Activated T-helper 2 cell treated with anti-CD3 and anti-CD28 coated beads, Interferon-gamma antibody, Interleukin-2, Interleukin-4, amounts not matched to agents 10 μg/mL and 5 μg/mL and 100 μg/mL, durations not matched to agents 14 hours and 24 hours and 36 hours (primary cell): ENCODE measurements around the gene EIF4EBP2. TPM values are rescaled to one million over a fixed set of nuclear protein-coding genes. Genes with fewer than 3 reads are reported as not detected.
A peak's percentile ranks its signal among the peaks of the same experiment; 100 is the strongest.

Experiments
- DNase-seq: peaks from one replicate; pipeline ENCODE4 v3.0.0; 2021; ENCODE audit warnings: low spot score
- H3K27ac Mint-ChIP-seq: one replicate; pipeline ENCODE4 v1.8.0; 2021; ENCODE audit warnings: mixed read lengths
- H3K27me3 Mint-ChIP-seq: one replicate; pipeline ENCODE4 v1.8.0; 2021; ENCODE audit warnings: low read depth, mixed read lengths
- H3K36me3 Mint-ChIP-seq: one replicate; pipeline ENCODE4 v1.8.0; 2021; ENCODE audit warnings: low read depth, mixed read lengths
- H3K4me1 Mint-ChIP-seq: one replicate; pipeline ENCODE4 v1.8.0; 2021; ENCODE audit warnings: low read depth, mixed read lengths
- H3K4me3 Mint-ChIP-seq: one replicate; pipeline ENCODE4 v1.8.0; 2021; ENCODE audit warnings: low read depth, mild to moderate bottlenecking, moderate library complexity, mixed read lengths
- H3K9me3 Mint-ChIP-seq: one replicate; pipeline ENCODE4 v1.8.0; 2021; ENCODE audit warnings: mixed read lengths
- intact Hi-C: fragments of 100-400 bp; cut with micrococcal nuclease; formaldehyde crosslinking; loops from one replicate; pipeline ENCODE4 v1.15.1; 2023
- total RNA-seq: library from RNA; stranded (reverse); gene quantifications from 2 replicates; pipeline ENCODE4 v1.2.3, GENCODE V29; 2022

EIF4EBP2 gene
- total RNA-seq, 1 donor from 2014 or later = 39.5 TPM

- Mint-ChIP-seq H3K27me3 (no peaks in the 10 kb centered on the region), H3K27ac (no peak overlapping the region), H3K36me3 (peaks cover 10% of the 10 kb centered on the region), H3K4me3 (peak overlapping the region; percentile 85), H3K4me1 (peaks cover 14% of the 10 kb centered on the region), H3K9me3 (peaks cover 9% of the 10 kb centered on the region)
- intact Hi-C loops = loop anchor here (1.0 kb wide), 2 partner anchors 23 to 149 kb away; partner anchors contain the start of gene EIF4EBP2
- peak; percentile 40 for DNase-seq
Measured at GRCh38 chr10:70381471-70382421, 22.2 kb upstream of the EIF4EBP2 start.

GRCh38 chr10:70391654-70392053 lies 12.3 kb upstream of the EIF4EBP2 start:
- Mint-ChIP-seq H3K9me3 (no peaks in the 10 kb centered on the region), H3K4me3 (no peak overlapping the region), H3K4me1 (peaks cover 4% of the 10 kb centered on the region), H3K36me3 (no peaks in the 10 kb centered on the region), H3K27me3 (peaks cover 24% of the 10 kb centered on the region), H3K27ac (no peak overlapping the region)
- no peak for DNase-seq
- intact Hi-C loops = no loop called here

GRCh38 chr10:70396140-70396539 lies 7.8 kb upstream of the EIF4EBP2 start:
- Mint-ChIP-seq H3K27ac (no peak overlapping the region), H3K27me3 (peaks cover 9% of the 10 kb centered on the region), H3K4me3 (no peak overlapping the region), H3K4me1 (no peaks in the 10 kb centered on the region), H3K9me3 (no peaks in the 10 kb centered on the region), H3K36me3 (no peaks in the 10 kb centered on the region)
- intact Hi-C loops = no loop called here
- no peak for DNase-seq

- DNase-seq = no peak
- intact Hi-C loops = no loop called here
- Mint-ChIP-seq H3K4me3 (no peak overlapping the region), H3K9me3 (no peaks in the 10 kb centered on the region), H3K27ac (no peak overlapping the region), H3K36me3 (no peaks in the 10 kb centered on the region), H3K4me1 (peaks cover 6% of the 10 kb centered on the region), H3K27me3 (no peaks in the 10 kb centered on the region)
Measured at GRCh38 chr10:70399177-70399576, 4.8 kb upstream of the EIF4EBP2 start.

- Mint-ChIP-seq H3K4me3 (peak overlapping the region; percentile 91), H3K27ac (peak overlapping the region; percentile 70), H3K36me3 (peaks cover 18% of the 10 kb centered on the region), H3K4me1 (peaks cover 28% of the 10 kb centered on the region), H3K9me3 (no peaks in the 10 kb centered on the region), H3K27me3 (no peaks in the 10 kb centered on the region)
- intact Hi-C loops = loop anchor here (1.0 to 2.0 kb wide), 3 partner anchors 21 to 233 kb away; partner anchors contain the start of genes LRRC20, PPA1 and SAR1A
- DNase-seq = no peak
Measured at GRCh38 chr10:70403483-70404035, 386 bp upstream of the EIF4EBP2 start.

- peak overlapping the region; percentile 91 for H3K4me3 Mint-ChIP-seq
- intact Hi-C loops = loop anchor here (1.0 to 2.0 kb wide), 4 partner anchors 13 to 234 kb away; partner anchors contain the start of genes LRRC20, PPA1 and SAR1A
- no peaks in the 10 kb centered on the region for H3K9me3 Mint-ChIP-seq
- no peak for DNase-seq
- peak overlapping the region; percentile 79 for H3K27ac Mint-ChIP-seq
- peaks cover 28% of the 10 kb centered on the region for H3K36me3 Mint-ChIP-seq
- no peaks in the 10 kb centered on the region for H3K27me3 Mint-ChIP-seq
- peaks cover 33% of the 10 kb centered on the region for H3K4me1 Mint-ChIP-seq
Measured at GRCh38 chr10:70404787-70405036, 767 bp downstream of the EIF4EBP2 start.

GRCh38 chr10:70405037-70405824 lies 1.3 kb downstream of the EIF4EBP2 start:
- H3K4me3 Mint-ChIP-seq = peak overlapping the region; percentile 91
- H3K9me3 Mint-ChIP-seq = no peaks in the 10 kb centered on the region
- H3K27ac Mint-ChIP-seq = peak overlapping the region; percentile 79
- H3K27me3 Mint-ChIP-seq = no peaks in the 10 kb centered on the region
- H3K4me1 Mint-ChIP-seq = peaks cover 35% of the 10 kb centered on the region
- peak; percentile 42 for DNase-seq
- intact Hi-C loops = loop anchor here (1.0 to 2.0 kb wide), 2 partner anchors 12 to 234 kb away; partner anchors contain the start of gene SAR1A
- H3K36me3 Mint-ChIP-seq = peaks cover 31% of the 10 kb centered on the region

- no peaks in the 10 kb centered on the region for H3K9me3 Mint-ChIP-seq
- H3K36me3 Mint-ChIP-seq = peaks cover 54% of the 10 kb centered on the region
- no peaks in the 10 kb centered on the region for H3K27me3 Mint-ChIP-seq
- intact Hi-C loops = no loop called here
- H3K4me1 Mint-ChIP-seq = peaks cover 39% of the 10 kb centered on the region
- no peak overlapping the region for H3K27ac Mint-ChIP-seq
- H3K4me3 Mint-ChIP-seq = no peak overlapping the region
- DNase-seq = no peak
Measured at GRCh38 chr10:70409772-70410171, 5.8 kb downstream of the EIF4EBP2 start.

GRCh38 chr10:70410608-70411007 lies 6.7 kb downstream of the EIF4EBP2 start:
- H3K27ac Mint-ChIP-seq = no peak overlapping the region
- no peak overlapping the region for H3K4me3 Mint-ChIP-seq
- H3K36me3 Mint-ChIP-seq = peaks cover 59% of the 10 kb centered on the region
- H3K27me3 Mint-ChIP-seq = no peaks in the 10 kb centered on the region
- intact Hi-C loops = no loop called here
- DNase-seq = no peak
- H3K9me3 Mint-ChIP-seq = no peaks in the 10 kb centered on the region
- H3K4me1 Mint-ChIP-seq = peaks cover 38% of the 10 kb centered on the region

- DNase-seq = no peak
- intact Hi-C loops = no loop called here
- H3K27me3 Mint-ChIP-seq = no peaks in the 10 kb centered on the region
- peaks cover 38% of the 10 kb centered on the region for H3K4me1 Mint-ChIP-seq
- no peak overlapping the region for H3K4me3 Mint-ChIP-seq
- no peaks in the 10 kb centered on the region for H3K9me3 Mint-ChIP-seq
- no peak overlapping the region for H3K27ac Mint-ChIP-seq
- peaks cover 48% of the 10 kb centered on the region for H3K36me3 Mint-ChIP-seq
Measured at GRCh38 chr10:70412356-70412755, 8.4 kb downstream of the EIF4EBP2 start.

- intact Hi-C loops = loop anchor here (1.0 kb wide), 1 partner anchor 12 kb away; no protein-coding TSS in a partner anchor
- H3K9me3 Mint-ChIP-seq = no peaks in the 10 kb centered on the region
- H3K4me1 Mint-ChIP-seq = peaks cover 33% of the 10 kb centered on the region
- H3K36me3 Mint-ChIP-seq = peaks cover 42% of the 10 kb centered on the region
- no peak overlapping the region for H3K4me3 Mint-ChIP-seq
- H3K27ac Mint-ChIP-seq = peak overlapping the region; percentile 5
- no peak for DNase-seq
- H3K27me3 Mint-ChIP-seq = no peaks in the 10 kb centered on the region
Measured at GRCh38 chr10:70417568-70417967, 13.6 kb downstream of the EIF4EBP2 start.

- Mint-ChIP-seq H3K9me3 (no peaks in the 10 kb centered on the region), H3K4me1 (peaks cover 28% of the 10 kb centered on the region), H3K4me3 (no peak overlapping the region), H3K27ac (no peak overlapping the region), H3K36me3 (peaks cover 46% of the 10 kb centered on the region), H3K27me3 (no peaks in the 10 kb centered on the region)
- intact Hi-C loops = no loop called here
- DNase-seq = no peak
Measured at GRCh38 chr10:70418229-70418628, 14.3 kb downstream of the EIF4EBP2 start.
